T1000 (cell line): ENCODE measurements around the gene NCLN.
"Not testable (repeated sequence)": the region's sequence is repeated elsewhere in the genome, so short reads cannot be mapped to it uniquely, and the experiment has no call there.

ENCODE experiments used
- DNase-seq: peaks from one replicate; lab custom pipeline; 2025; ENCODE audit warnings: mixed read lengths; lab: John Stamatoyannopoulos, UW

Gene NCLN

DNA sequence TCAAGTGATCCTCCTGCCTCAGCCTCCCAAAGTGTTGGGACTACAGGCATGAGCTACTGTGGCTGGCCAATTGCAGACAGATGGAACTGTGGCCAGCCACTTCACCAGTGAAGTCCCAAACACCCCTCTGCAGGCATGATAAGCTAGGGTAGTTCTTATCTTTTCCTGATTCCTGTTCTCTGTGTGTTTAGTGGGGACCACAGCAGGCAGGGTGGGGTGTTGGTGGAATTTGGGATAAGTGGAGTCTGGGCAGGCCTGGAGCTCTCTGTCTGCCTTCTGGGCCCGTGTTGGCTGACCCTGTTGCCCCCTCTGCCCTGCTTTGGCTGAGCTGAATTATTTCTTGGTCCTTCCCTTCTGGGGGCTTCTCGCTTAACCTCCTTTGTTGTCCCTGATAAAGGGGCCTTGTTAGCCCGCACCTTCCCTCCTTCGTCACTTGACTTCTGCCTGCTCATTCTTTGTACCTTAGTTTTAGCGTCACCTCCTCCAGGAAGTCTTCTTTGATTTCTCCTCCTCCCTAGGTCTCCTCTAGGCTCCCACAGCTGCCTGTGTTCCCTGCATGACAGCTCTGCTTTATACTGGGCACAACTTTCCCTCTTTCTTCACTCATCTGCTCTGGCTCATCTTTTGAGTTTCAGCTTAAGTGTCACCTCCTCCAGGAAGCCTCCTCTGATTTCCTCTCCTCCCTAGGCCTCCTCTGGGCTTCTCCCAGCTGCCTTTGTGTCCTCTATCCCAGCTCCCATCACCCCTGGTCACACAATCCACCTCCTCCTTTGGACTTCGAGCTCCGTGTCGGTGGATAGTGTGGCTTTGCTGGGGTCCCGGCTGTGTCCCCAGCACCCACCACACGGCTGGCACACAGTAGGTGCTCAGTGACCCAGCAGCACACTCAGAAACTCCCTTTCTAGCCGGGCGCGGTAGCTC, 1.7 kb upstream of the NCLN start:
- DNase-seq: no peak

DNA sequence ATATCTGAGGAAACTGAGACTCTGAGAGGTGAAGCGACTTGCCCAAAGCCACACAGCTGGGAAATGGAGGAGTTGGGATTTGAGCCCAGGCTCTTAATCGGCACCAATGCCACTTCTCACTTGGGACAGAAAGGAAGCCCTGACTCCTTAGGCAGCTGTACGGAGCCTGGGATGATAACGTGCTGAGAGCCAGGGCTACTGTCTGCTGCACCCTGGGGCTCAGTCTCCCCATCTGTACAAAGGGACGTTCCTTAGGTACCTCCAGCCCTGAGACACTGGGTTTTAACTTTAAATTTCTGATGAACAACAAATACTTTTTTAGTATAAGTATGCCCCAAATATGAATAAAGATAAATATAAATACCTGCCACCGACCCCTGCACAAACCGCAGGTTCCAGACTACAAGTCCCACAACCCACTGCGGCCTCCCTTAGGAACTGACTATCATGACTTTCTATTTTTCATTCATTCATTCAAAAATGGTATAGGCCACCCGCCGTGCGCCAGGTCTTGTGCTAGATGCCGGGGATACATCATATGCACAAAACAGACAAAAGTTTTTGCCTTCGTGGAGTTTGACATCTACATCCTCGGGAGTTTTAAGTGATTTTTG, 776 bp upstream of the NCLN start:
- DNase-seq: peak; percentile 71

DNA sequence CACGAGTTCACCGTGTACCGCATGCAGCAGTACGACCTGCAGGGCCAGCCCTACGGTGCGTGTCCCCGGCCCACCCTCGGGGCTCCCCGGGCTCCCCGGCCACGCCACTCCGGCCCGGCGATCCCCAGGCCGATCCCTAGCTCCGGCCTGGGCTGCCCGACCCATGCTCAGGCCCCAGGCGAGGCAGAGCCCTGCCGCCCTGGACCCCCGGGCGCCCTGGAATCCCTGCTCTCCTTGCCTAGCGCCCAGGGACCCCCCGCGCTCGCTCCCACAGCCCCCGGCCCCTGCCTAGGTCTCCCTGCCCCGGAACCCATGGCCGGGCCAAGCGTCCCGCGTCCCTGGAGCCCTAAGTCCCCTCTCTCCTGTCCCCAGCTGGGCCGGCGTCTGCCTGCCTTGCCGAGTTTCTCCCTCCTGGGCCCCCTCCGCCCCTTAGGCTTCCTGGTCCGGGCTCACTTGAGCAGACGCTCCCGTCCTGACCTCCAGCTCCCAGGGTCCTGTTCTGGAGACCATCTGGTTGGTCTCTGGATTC, 494 bp downstream of the NCLN start:
- DNase-seq: no peak

DNA sequence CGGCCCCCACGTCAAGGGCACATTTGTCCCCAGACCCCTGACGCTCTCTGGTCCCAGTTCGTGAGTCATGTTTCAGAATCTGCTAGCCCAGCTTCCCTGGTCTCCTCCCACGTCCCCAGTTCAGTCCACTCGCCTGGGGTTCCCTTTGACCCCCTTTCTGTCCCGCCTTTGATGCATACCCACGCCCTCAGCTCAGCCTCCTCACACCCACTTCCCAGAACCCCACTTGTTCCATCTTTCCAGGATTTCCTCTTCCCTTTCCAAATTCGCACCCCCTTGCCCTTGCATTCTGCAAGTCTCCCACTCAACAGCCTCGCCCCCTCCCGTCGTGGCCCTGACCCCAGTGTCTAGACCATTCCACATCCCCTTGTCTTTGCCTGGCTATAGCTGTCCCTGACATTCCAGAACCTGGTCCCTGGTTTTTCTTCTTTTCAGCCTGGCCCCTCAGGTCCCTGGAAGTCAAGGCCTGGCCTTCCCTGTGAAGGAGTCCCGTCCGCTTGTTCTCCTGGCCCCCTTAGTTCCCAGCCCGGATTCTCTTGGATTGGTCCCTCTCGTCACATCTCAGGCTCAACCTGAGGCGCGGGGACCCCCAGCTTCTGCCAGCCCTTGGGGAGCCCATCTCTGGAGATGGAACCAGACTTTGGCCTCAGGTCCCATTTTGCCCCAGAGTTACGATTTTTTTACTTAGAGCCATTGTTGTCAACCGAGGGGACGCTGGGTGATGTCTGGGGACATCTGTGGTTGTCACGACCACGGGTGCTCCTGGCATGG, 1.3 kb downstream of the NCLN start:
- DNase-seq: no peak

DNA sequence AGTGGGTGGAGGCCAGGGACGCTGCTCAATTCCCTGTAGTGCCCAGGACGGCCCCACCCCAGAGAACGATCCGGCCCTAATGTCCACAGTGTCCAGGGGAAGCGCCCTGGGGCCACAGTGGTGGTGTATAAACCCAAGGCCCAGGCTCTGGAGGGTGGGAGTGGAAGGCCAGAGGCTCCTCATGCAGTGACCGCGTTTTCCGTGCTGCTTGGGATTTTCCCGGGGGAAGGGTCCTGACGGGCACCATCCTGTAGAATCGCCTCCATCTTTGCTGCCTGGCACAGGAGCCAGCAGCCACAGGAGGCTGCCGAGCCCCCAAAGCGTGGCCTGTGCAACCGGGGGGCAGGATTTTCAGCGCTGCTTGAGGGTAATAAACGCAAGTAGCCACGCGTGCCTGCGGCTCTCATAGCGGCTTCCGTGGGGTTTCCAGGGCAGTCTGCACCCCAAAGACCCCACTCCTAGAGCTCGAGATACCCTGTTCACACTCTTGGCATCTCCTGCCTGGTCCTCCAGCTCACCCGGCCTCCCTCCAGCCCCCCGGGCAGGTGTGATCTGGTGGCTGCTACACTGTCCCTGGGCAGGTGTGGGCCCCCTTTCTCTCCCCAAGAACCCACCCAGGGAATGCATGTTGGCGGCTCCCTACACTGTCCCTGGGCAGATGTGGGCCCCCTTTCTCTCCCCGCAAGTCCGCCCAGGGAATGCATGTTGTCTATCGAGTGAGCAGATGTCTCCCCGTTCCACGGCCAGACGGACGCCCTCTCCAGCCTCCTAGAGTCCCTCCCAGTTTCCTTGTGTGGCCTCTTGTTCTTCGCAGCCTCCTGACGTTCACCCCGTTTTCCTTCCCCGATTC, 2.2 kb downstream of the NCLN start:
- no peak for DNase-seq

DNA sequence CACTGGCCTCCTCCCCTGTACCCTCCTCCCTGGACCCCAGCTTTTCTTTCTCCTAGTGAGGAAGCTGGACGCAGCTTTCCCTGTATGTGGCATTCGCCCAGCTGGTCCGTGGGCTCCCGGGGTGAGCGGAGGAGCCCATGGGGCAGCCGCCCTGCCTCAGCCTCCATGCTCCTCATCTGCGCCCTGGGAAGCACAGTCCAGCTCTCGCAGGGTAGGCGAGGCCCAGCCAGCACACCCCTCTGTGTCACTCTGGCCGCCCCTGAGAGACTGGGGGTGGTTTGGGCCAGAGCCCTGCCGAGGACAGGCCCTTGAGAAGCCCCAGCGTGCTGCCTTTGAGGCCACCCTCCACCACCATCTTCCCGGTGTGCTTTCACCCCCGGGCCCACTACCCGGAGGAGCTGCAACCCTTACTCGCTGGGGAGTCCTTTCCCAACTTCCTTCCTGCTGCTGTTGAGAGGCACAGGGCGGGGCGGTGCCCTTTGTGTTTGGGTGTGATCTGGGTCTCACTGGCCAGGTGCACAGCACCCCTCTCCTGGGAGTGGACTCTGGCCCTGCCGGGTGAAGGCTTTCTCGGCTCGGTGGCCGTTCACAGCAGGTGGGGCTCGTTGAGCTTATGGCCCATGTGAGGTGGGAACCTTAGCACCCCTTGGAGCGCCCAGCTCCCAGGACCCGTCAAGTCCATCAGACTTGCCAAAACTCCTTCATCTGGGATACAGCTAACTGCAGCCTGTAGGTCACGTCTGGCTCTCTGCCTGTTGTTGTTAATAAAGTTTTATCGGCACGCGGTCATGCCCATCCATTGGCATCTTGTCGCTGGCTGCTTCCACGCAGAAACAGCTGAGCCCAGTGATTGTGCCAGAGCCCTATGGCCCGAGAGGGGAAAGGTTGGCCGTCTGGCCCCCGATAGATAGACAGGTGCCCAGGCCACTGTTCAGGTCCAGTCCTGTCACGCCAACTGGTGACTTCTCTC, 3.2 kb downstream of the NCLN start:
- DNase-seq: no peak

DNA sequence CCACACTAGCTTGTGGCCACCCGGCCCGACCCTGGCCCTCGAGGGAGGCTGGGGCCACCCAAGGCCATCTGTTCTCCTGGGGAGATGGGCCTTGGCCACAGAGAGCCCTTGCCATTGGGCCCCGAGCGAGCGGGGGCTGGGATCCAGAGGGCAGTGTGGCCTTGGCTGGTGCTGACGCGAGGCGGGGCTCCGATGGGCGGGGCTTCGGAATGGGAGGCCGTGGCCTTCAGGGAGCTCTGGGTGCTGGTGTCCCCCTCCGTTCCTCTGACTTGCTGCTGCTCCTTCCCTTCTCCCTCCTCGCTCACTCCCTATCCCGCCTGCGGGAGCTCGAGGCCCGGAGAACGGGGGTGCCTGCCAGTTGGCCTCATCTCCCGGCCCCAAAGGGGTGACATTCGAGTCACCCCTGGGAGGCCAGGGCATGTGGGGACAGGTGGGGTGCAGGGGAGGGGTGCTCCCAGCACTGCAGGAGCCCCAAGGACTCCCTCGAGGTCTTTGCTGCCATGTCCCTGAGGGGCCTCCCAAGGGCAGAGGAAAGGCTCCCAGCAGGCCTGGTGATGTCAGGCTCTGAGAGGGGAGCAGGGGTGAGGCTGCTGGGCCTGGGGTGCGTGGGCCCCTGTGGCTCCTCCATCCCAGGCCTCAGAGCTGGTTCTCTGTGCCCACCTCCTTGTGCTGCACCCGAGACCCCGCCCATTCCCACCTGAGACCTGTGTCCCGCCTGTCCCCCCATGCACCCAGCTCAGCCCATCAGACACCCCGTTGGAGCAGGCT, 4.2 kb downstream of the NCLN start:
- DNase-seq: no peak

DNA sequence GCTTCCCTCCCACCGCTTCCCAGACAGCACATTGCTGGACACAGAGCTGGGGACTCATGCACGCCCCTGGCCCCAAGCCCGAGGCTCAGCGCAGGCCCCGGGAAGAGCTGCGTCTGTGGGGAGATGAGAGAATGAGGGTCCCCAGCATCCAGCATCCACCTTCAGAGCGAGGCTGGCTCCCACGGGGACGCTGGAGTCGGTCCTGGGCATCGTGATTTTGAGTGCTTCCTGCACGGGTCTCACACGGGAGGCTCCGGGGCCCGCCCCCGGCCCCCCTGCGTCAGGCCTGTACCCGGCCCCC, 4.7 kb downstream of the NCLN start:
- DNase-seq: no peak

DNA sequence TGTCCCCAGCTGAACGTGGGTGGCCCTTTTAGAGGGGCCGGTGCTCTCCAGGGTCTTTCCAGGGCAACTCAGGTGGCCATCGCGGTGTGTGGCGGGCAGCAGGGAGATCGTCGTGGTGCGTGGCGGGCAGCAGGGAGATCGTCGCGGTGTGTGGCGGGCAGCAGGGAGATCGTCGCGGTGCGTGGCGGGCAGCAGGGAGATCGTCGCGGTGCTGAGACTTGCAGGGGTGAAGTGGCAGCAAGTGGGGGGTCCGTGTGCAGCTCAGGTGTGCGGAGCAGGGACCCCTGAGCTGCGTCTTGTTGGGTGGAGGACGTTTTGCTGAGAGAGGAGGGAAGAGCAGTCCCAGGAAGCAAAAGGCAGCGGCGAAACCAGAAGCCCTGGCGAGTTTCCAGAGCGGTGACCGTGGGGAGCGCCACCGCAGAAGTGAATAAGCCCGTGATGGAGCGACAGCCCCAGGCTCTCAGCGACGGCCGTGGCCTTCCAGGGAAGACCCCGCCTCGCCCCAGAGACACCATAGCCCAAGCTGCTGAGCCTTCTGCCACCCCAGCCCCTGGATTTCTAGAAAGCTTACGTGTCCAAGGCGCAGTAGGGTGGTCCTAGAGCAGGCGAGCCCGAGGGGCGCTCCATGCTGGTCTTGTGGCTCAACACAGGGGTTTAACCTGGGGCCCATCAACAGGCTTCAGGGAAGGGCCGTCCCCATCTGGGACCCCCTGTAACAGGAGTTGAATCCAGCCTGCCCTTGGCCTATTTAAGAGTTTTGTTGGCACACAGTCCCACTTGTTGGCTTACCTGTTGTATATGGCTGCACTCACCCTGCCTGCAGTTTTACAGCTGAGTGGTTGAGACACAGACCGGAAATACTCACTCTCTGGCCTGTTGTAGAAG, 5.4 kb downstream of the NCLN start:
- no peak for DNase-seq

DNA sequence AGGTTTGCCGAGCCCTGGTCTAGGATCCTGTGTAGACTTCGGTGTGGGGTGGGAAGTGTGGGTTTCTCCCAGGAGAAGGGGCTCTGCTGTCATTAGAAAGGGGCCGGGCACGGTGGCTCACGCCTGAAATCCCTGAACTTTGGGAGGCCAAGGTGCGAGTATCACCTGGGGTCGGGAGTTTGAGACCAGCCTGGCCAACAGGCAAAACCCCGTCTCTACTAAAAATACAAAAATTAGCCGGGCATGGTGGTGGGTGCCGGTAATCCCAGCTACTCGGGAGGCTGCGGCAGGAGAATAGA, 6.0 kb downstream of the NCLN start:
- not testable (repeated sequence) for DNase-seq

DNA sequence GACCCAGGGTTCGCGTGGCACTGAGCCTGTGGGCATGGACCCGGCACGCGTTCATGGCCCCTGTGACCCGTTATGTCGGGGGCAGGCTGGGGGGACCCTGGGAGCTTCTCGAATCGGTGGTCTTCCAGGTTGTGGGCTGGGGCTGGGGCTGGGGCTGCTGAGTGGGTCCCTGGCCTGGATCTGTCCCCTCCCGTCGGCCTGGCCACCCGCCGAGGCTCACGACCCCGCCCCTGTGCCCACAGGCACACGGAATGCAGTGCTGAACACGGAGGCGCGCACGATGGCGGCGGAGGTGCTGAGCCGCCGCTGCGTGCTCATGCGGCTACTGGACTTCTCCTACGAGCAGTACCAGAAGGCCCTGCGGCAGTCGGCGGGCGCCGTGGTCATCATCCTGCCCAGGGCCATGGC, 6.5 kb downstream of the NCLN start:
- DNase-seq: no peak

DNA sequence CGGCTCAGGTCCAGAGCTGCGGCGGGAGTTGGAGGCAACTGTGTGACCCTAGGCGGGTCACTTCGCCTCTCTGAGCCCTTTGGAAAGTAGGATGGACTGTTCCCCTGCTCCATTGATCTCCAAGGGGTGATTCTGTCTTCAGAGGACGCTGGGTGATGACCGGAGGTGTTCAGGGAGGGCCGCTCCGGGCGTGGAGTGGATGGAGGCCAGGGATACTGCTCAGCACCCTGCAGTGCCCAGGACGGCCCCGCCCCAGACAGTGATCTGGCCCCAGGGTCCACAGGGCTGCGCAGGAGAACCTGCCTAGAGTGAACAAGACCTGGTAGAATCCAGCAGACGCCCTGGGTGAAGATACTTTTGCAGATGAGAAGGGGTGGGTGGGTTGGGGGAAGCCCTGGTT, 7.0 kb downstream of the NCLN start:
- no peak for DNase-seq

DNA sequence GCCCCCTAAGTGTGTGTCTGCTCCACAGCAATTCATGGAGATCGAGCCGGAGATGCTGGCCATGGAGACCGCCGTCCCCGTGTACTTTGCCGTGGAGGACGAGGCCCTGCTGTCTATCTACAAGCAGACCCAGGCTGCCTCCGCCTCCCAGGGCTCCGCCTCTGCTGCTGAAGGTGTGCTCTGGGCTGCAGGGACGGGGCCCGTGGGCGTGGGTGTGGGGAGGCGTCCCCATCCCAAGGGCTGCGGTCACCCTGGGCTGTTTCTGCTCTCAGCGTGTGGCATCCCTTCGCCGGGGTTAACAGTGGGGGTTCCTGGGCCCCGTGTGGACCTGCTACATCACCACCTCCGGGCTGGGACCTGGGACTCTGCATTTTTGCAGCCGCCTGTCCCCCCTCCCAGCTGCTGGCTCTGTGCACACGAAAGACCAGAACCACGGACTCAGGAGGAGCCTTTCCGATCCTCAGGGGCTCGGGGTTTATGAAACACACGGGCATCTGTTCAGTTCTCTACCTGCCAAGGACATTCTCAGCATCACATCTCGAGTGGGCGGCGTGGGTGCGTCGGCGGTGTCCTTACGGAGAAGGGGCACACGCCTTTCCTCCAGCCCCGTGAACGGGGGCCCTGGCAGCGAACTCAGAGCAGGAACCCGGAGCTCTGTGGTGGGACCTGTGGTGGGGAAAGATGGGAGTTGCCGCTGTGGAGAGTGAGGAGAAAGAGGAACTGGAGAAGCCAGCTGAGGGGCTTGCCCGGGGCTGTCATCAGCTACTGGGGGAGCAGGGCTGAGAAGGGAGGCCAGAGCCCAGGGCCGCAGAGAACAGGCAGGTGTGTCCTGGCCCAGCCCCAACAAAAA, 7.8 kb downstream of the NCLN start:
- no peak for DNase-seq

DNA sequence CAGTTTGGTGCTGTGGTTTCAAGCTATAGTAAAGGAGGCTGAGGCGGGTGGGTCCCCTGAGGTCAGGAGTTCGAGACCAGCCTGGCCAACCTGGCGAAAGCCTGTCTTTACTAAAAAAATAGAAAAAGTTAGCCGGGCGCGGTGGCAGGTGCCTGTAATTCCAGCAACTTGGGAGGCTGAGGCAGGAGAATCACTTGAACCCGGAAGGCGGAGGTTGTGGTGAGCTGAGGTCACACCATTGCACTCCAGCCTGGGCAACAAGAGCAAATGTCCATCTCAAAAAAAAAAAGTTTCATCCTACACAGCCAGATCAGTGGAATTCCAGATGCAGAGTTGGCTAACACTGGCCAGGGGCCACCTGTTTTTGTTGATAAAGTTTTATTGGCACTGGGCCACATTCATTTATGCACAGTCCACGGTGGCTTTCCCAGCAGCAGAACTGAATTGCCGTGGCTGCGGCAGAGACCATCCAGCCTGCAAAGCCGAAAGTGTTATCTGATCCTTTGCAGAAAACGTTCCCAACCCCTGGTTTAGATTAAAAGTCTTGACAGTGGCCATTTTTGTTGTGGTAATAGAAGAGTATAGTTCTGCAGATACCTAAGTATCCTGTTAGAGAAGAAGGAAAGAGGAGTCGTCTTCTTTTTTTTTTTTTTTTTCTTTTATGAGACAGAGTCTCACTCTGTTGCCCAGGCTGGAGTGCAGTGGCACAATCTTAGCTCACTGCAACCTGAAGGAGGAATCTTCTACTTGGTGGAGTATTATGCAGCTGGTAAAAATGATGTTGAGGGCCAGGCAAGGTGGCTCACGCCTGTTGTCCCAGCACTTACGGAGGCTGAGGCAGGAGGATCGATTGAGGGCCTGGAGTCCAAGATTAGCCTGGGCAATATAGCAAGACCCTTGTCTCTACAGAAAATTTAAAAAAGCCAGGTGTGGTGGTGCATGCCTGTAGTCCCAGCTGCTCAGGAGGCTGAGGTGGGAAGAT, 8.7 kb downstream of the NCLN start:
- DNase-seq: no peak

DNA sequence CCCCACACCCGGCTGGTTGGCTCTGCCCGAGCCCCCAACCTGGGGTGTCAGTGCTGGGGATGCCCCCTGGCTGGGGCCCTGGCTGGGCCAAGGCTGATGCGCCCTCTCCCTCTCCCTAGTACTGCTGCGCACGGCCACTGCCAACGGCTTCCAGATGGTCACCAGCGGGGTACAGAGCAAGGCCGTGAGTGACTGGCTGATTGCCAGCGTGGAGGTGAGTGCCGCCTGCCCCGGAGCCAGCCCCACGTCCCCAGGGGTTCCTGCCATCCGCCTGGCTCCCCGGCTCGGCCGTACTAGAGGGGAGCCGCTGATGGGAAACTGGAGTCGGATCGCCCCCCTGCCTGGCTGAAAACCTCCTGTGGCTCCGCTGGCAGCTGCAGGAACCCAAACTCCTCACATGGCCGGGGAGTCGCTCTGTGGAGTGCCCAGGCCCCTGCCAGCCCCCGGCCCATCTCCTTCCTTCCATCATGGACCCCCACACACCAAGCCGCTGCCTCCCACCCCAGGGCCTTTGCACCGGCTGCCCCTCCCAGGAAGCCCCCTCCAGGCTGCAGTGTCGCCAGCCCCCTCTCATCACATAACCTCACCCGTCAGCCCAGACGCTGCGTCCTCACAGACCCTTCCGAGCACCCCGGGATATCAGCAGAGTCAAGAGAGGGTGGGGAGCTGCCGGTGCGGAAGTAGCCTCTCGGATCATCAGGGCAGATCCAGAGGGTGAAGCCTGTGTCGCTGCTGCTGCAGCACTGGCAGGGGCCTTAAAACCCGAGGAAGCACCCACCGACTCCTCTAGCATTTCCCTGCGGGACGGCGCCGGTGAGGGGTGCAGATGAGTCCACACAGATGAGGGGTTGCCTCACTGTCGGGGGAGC, 10.6 kb downstream of the NCLN start:
- DNase-seq: no peak

DNA sequence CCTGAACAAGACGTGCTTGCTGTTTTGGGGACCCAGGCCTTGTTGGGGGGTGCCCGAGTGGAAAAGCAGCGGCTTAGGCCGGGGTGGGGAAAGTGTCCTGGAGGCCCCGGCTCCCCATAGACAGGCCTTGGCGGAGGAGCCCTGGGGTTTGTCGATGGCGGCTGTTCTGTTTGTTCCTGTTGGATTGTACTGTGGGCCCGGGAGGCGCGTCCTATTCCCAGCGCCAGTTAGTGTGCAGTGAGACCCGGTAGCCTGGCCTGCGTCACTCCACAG, 11.1 kb downstream of the NCLN start:
- no peak for DNase-seq
